Spinal cord (tissue), 10 donors: ENCODE measurements around the gene NANOS1. TPM values are rescaled to one million over a fixed set of nuclear protein-coding genes. Genes with fewer than 3 reads are reported as not detected.

Source experiments
- DNase-seq, 6 donors: peaks; one replicate each; pipeline versions ENCODE4 v3.0.0 to v3.0.0-alpha.2; 2013 to 2015; ENCODE audit warnings: low spot score in 6 of 6, low read depth in 4 of 6
- H3K27ac ChIP-seq: one replicate; pipeline ENCODE4 v1.5.1; 2013; ENCODE audit warnings: low read depth, low read length, control low read depth
- H3K27me3 ChIP-seq: one replicate; pipeline ENCODE4 v1.6.1; 2013; ENCODE audit warnings: low read length; ENCODE audit not compliant: control insufficient read depth, insufficient read depth
- H3K36me3 ChIP-seq: one replicate; pipeline ENCODE4 v1.6.1; 2013; ENCODE audit warnings: low read length; ENCODE audit not compliant: control insufficient read depth, insufficient read depth
- H3K4me1 ChIP-seq: one replicate; pipeline ENCODE4 v1.6.1; 2013; ENCODE audit warnings: low read length; ENCODE audit not compliant: control insufficient read depth, insufficient read depth
- H3K4me3 ChIP-seq: one replicate; pipeline ENCODE4 v1.5.1; 2013; ENCODE audit warnings: low read depth, low read length, control low read depth
- H3K9me3 ChIP-seq: one replicate; pipeline ENCODE4 v1.6.1; 2013; ENCODE audit warnings: low read length; ENCODE audit not compliant: control insufficient read depth, insufficient read depth
- WGBS: methylation state at CpG from one replicate; pipeline ENCODE4 v1.1.5; 2013; ENCODE audit warnings: missing lambda C conversion rate; ENCODE audit not compliant: insufficient coverage; 5-methylcytosine and 5-hydroxymethylcytosine counted together
- polyA plus RNA-seq, 2 donors: library from polyadenylated mRNA; unstranded; fragments of 120-200 nt; gene quantifications; one replicate each; pipeline ENCODE4 v1.2.1, GENCODE V29; 2013; ENCODE audit not compliant: insufficient read length in 2 of 2
- small RNA-seq: library from RNA; depleted of rRNA; stranded (forward); fragments of <200 nt; gene quantifications from one replicate; pipeline ENCODE3, GENCODE V24; 2014; ENCODE audit warnings: low replicate concordance
- total RNA-seq, 2 donors: library from RNA; depleted of rRNA in 1 of 2; stranded (reverse); fragments of 120-200 nt in 1 of 2; fragments of >200 nt in 1 of 2; gene quantifications; one replicate each; pipeline versions ENCODE4 v1.2.3 to v1.2.4, GENCODE V29; 2013 to 2014
- donor health status: healthy.

The NANOS1 gene
- total and polyA plus RNA-seq, 4 donors: 6.3 to 24.3 (median 14.9) TPM

GRCh38 chr10:119073584-119073983 lies 44.1 kb downstream of the NANOS1 start:
- Histone ChIP-seq H3K27me3 (no peaks in the 10 kb centered on the region), H3K36me3 (peaks cover 16% of the 10 kb centered on the region), H3K4me1 (no peaks in the 10 kb centered on the region), H3K27ac (no peak overlapping the region), H3K4me3 (no peak overlapping the region), H3K9me3 (no peaks in the 10 kb centered on the region)
- no peak for DNase-seq
- WGBS: 75% methylated on average over 2 of the region's 6 CpGs

- Histone ChIP-seq H3K9me3 (no peaks in the 10 kb centered on the region), H3K4me1 (peaks cover 8% of the 10 kb centered on the region), H3K4me3 (peak overlapping the region; percentile 94), H3K27me3 (no peaks in the 10 kb centered on the region), H3K27ac (no peak overlapping the region), H3K36me3 (peaks cover 7% of the 10 kb centered on the region)
- 84% methylated on average over 2 of the region's 10 CpGs for WGBS
- DNase-seq: no peak
Observed at GRCh38 chr10:119078422-119079179, 49.1 kb downstream of the NANOS1 start.

GRCh38 chr10:119079599-119080520 lies 50.3 kb downstream of the NANOS1 start:
- peak in 5 of 6 donors; percentile 5 to 78 (median 26) for DNase-seq
- Histone ChIP-seq H3K4me1 (peaks cover 9% of the 10 kb centered on the region), H3K4me3 (peak overlapping the region; percentile 94), H3K27me3 (no peaks in the 10 kb centered on the region), H3K36me3 (peaks cover 3% of the 10 kb centered on the region), H3K9me3 (no peaks in the 10 kb centered on the region), H3K27ac (peak overlapping the region; percentile 96)
- 0% methylated on average over 36 of the region's 48 CpGs for WGBS

- peaks cover 3% of the 10 kb centered on the region for H3K36me3 ChIP-seq
- H3K9me3 ChIP-seq: no peaks in the 10 kb centered on the region
- H3K27ac ChIP-seq: peak within 1 kb of the TSS; percentile 96
- peak; percentile 85 to 97 (median 87) for DNase-seq
- no peaks in the 10 kb centered on the region for H3K27me3 ChIP-seq
- H3K4me1 ChIP-seq: peaks cover 15% of the 10 kb centered on the region
- 0% methylated on average over 74 of the region's 74 CpGs for WGBS
- peak within 1 kb of the TSS; percentile 94 for H3K4me3 ChIP-seq
Observed at GRCh38 chr10:119080521-119081259, 51.2 kb downstream of the NANOS1 start, which contains the start of gene EIF3A. Gene EIF3A (minus strand): TSS chr10:119080817. CDS start chr10:119080676, 141 bp downstream.

Small RNAs within 50 kb of the gene (small RNA-seq; reads per million reads assigned to genes)
- gene RF00413 (not detected), gene SNORA19 (not detected)

Other genes starting within 250 kb of the NANOS1 start
- gene EIF3A, start 51.1 kb downstream of the NANOS1 start, total RNA-seq: 10 to 100 TPM; 77.1 to 80.4 TPM
- gene EIF3A, start 51.1 kb downstream of the NANOS1 start, polyA plus RNA-seq: 100 to 1,000 TPM in 1 of 2 donors, 10 to 100 TPM in 1; 91.5 to 111 TPM
- 10 to 100 TPM; 51.3 to 55.2 TPM for gene DENND10, start 74.4 kb downstream of the NANOS1 start, total RNA-seq
- gene DENND10, start 74.4 kb downstream of the NANOS1 start, polyA plus RNA-seq: 10 to 100 TPM; 47.4 to 61.3 TPM
- gene SFXN4, start 136.0 kb downstream of the NANOS1 start, total RNA-seq: 10 to 100 TPM; 17.5 to 20.2 TPM
- 10 to 100 TPM; 30.6 to 36.5 TPM for gene SFXN4, start 136.0 kb downstream of the NANOS1 start, polyA plus RNA-seq
- 100 to 1,000 TPM; 144 to 197 TPM for gene PRDX3, start 149.1 kb downstream of the NANOS1 start, total RNA-seq
- 100 to 1,000 TPM; 161 to 175 TPM for gene PRDX3, start 149.1 kb downstream of the NANOS1 start, polyA plus RNA-seq
- 10 to 100 TPM; 15.6 to 27.1 TPM for gene GRK5, start 177.9 kb downstream of the NANOS1 start, total RNA-seq
- gene GRK5, start 177.9 kb downstream of the NANOS1 start, polyA plus RNA-seq: 10 to 100 TPM; 24.2 to 29.5 TPM